ENCODE data around the gene ETF1. TPM values are rescaled to one million over a fixed set of nuclear protein-coding genes. Genes with fewer than 3 reads are reported as not detected.
A peak's percentile ranks its signal among the peaks of the same experiment; 100 is the strongest.

The ETF1 gene
- total RNA-seq, 4 donors from 2014 or later, result 71.2 to 99.9 (median 87.7) TPM

GRCh38 chr5:138461343-138462125, 81.5 kb downstream of the ETF1 start:
- DNase-seq (ENCODE audit: low spot score in 2 of 2), result no peak
- no peaks in the 10 kb centered on the region for H3K9me3 ChIP-seq
- peaks cover 55% of the 10 kb centered on the region for H3K4me1 ChIP-seq
- no peak overlapping the region for H3K4me3 ChIP-seq
- H3K27ac ChIP-seq, result peak overlapping the region; percentile 2
- no peaks in the 10 kb centered on the region for H3K27me3 ChIP-seq
- WGBS, result 67% methylated on average over 11 of the region's 11 CpGs
- TF ChIP-seq POLR2AphosphoS5 (IDR thresholded peaks at IDR 0.05), result no peak
- no peak for TF ChIP-seq POLR2A (IDR thresholded peaks at IDR 0.05)
- TF ChIP-seq EP300 (IDR thresholded peaks at IDR 0.05), result no peak
- no peak for TF ChIP-seq CTCF (IDR thresholded peaks at IDR 0.05)
- no peaks in the 10 kb centered on the region for H3K36me3 ChIP-seq

GRCh38 chr5:138460032-138460693, 82.9 kb downstream of the ETF1 start:
- H3K27ac ChIP-seq, result no peak overlapping the region
- 63% methylated on average over 3 of the region's 4 CpGs for WGBS
- H3K36me3 ChIP-seq, result no peaks in the 10 kb centered on the region
- no peaks in the 10 kb centered on the region for H3K9me3 ChIP-seq
- no peak overlapping the region for H3K4me3 ChIP-seq
- peaks cover 44% of the 10 kb centered on the region for H3K4me1 ChIP-seq
- TF ChIP-seq CTCF (IDR thresholded peaks at IDR 0.05), result no peak
- DNase-seq (ENCODE audit: low spot score in 2 of 2), result no peak
- no peaks in the 10 kb centered on the region for H3K27me3 ChIP-seq

- peaks cover 44% of the 10 kb centered on the region for H3K4me1 ChIP-seq
- no peak overlapping the region for H3K4me3 ChIP-seq
- 86% methylated on average over 10 of the region's 11 CpGs for WGBS
- no peak for TF ChIP-seq EP300 (IDR thresholded peaks at IDR 0.05)
- no peak for TF ChIP-seq CTCF (IDR thresholded peaks at IDR 0.05)
- H3K27me3 ChIP-seq, result no peaks in the 10 kb centered on the region
- no peak for DNase-seq (ENCODE audit: low spot score in 2 of 2)
- H3K27ac ChIP-seq, result no peak overlapping the region
- no peaks in the 10 kb centered on the region for H3K36me3 ChIP-seq
- H3K9me3 ChIP-seq, result no peaks in the 10 kb centered on the region
These were observed 83.6 kb downstream of the ETF1 start for GRCh38 chr5:138459311-138459933.

- Histone ChIP-seq H3K4me1 (peaks cover 44% of the 10 kb centered on the region), H3K9me3 (no peaks in the 10 kb centered on the region), H3K27ac (no peak overlapping the region), H3K4me3 (no peak overlapping the region), H3K27me3 (no peaks in the 10 kb centered on the region), H3K36me3 (no peaks in the 10 kb centered on the region)
- TF ChIP-seq CTCF (IDR thresholded peaks at IDR 0.05), result no peak
- TF ChIP-seq POLR2AphosphoS5 (IDR thresholded peaks at IDR 0.05), result no peak
- TF ChIP-seq EP300 (IDR thresholded peaks at IDR 0.05), result no peak
- TF ChIP-seq POLR2A (IDR thresholded peaks at IDR 0.05), result no peak
- 81% methylated on average over 9 of the region's 9 CpGs for WGBS
- no peak for DNase-seq (ENCODE audit: low spot score in 2 of 2)
These were observed 84.2 kb downstream of the ETF1 start for GRCh38 chr5:138458856-138459255.

GRCh38 chr5:138458384-138458783, 84.7 kb downstream of the ETF1 start:
- Histone ChIP-seq H3K27ac (no peak overlapping the region), H3K4me1 (peaks cover 40% of the 10 kb centered on the region), H3K4me3 (no peak overlapping the region), H3K27me3 (no peaks in the 10 kb centered on the region), H3K36me3 (no peaks in the 10 kb centered on the region), H3K9me3 (no peaks in the 10 kb centered on the region)
- TF ChIP-seq CTCF (IDR thresholded peaks at IDR 0.05), result no peak
- TF ChIP-seq POLR2A (IDR thresholded peaks at IDR 0.05), result no peak
- TF ChIP-seq POLR2AphosphoS5 (IDR thresholded peaks at IDR 0.05), result no peak
- TF ChIP-seq EP300 (IDR thresholded peaks at IDR 0.05), result no peak
- DNase-seq (ENCODE audit: low spot score in 2 of 2), result no peak
- 64% methylated on average over 11 of the region's 11 CpGs for WGBS
